DMS114 treated with DMSO at 0.1 percent for 48 hours (cell line): ENCODE results near the gene GPC3.
"Not testable (repeated sequence)": the region's sequence is repeated elsewhere in the genome, so short reads cannot be mapped to it uniquely, and the experiment has no call there.

Experiments
- DNase-seq: peaks from one replicate; lab custom pipeline; 2025; ENCODE audit not compliant: unreplicated experiment; lab: John Stamatoyannopoulos, UW

GPC3 gene

GRCh38 chrX:133789829-133790228 lies 195.6 kb downstream of the GPC3 start:
- DNase-seq = no peak

- DNase-seq = no peak
Measured at GRCh38 chrX:133786382-133786781, 199.0 kb downstream of the GPC3 start.

DNA sequence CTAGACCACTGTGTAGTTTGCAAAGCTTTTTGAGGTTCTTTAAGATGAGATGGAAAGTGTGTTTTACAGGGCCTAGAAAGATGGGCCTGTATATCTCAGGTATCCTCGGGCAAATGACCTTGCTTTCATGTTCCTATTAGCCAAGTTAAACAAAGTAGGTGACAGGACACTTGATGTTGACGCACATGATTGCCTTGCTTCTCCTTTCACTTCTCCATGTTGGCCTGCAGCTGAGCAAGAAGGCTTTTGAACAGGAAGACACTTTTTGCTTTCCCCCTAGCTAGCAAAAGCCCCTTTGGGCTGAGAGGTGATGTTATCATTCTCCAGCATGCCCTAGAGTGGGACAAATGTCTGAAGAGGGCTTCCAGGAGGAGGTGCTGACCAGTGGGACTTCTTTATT lies 202.1 kb downstream of the GPC3 start:
- no peak for DNase-seq

GRCh38 chrX:133781174-133781573 lies 204.2 kb downstream of the GPC3 start:
- no peak for DNase-seq

GRCh38 chrX:133776072-133776471 lies 209.3 kb downstream of the GPC3 start:
- DNase-seq = no peak

- DNase-seq = no peak
Measured at GRCh38 chrX:133774807-133775206, 210.6 kb downstream of the GPC3 start.

- DNase-seq = no peak
Measured at GRCh38 chrX:133771086-133771646, 214.2 kb downstream of the GPC3 start.

DNA sequence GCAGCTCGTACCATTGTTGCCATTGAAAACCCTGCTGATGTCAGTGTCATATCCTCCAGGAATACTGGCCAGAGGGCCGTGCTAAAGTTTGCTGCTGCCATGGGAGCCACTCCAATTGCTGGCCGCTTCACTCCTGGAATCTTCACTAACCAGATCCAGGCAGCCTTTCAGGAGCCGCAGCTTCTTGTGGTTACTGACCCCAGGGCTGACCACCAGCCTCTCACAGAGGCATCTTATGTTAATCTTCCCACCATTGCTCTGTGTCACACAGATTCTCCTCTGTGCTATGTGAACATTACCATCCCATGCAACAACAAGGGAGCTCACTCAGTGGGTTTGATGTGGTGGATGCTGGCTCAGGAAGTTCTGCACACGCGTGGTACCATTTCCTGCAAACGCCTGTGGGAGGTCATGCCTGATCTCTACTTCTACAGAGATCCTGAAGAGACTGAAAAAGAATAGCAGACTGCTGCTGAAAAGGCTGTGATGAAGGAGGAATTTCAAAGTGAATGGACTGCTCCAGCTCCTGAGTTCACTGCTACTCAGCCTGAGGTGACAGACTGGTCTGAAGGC lies 222.3 kb downstream of the GPC3 start:
- DNase-seq = not testable (repeated sequence)

DNA sequence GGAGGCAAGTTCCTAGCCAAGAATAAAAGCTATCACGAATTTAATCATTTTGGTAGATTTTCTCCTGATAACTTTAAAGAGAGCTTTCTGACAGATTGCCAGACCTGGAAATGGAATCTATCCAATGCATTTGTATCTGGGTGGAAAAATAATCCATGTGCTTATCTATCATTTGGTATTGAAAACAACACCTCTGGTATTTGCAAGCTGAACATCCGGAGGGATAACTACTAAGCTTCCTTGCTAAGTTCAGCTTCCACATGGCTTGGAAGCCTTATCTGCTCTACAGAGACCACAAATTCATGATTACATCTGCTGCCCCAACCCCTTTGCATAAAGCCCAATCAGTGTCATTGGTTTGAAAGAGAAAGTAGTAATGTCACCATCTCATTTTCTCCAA lies 230.7 kb downstream of the GPC3 start:
- DNase-seq = no peak

DNA sequence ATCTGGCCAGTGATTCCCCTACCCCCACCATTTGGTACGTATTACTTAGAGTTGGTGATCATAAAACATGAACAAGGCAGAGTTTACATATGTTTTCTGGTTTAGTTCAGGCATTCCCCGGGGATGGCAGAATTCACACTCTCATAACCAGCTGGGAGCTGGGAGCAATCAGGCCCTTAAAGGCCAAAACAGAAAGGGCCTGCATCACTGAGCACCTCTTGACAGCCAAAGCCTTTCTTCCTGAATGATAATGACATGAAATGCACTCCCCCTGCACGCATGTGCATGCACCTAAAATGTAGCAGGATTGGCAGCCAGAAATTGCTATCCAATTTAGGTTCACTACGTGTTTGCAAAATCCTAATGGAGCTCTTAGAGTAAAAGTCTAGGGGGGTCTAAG lies 235.4 kb downstream of the GPC3 start:
- no peak for DNase-seq

GRCh38 chrX:133749370-133749769 lies 236.0 kb downstream of the GPC3 start:
- DNase-seq = no peak

DNA sequence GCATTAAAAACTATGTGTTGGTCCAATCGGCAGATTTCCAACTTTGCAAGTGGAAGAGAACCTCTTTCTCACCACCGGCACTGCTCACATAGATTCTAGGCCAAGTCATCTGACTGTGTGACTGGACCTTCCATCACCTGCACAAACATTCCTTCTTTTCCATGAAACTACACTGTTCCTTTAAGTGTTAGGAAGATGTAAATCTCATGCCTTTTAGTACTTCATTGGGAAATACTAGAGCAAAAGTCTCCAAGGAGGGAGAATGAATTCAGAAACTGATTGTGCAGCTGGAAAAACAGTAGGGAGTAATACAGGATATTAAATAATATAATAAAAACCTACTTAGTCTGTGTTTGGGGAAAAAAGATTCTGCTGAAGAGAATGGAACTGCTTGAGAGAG lies 238.2 kb downstream of the GPC3 start:
- DNase-seq = no peak

- DNase-seq = no peak
Measured at GRCh38 chrX:133746593-133746992, 238.8 kb downstream of the GPC3 start.

DNA sequence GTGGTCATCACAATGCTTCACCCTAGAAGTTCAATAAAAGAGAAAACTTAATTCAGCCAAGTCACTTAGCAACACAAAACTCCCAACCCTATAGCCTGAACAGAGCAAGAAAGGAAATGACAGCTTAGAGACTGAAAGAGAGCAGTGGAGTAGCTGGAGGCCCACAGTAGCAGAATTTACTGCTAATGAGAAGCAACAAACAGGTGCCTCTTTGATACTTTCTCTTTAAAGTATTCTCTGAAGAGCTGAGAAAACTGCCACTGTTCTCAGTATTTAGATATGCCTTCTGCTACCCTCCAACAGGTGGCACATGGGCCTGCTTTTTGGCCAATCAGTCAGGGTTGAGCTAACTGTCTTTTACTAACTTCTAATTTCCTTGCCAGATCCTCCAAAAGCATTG lies 240.0 kb downstream of the GPC3 start:
- DNase-seq = no peak

DNA sequence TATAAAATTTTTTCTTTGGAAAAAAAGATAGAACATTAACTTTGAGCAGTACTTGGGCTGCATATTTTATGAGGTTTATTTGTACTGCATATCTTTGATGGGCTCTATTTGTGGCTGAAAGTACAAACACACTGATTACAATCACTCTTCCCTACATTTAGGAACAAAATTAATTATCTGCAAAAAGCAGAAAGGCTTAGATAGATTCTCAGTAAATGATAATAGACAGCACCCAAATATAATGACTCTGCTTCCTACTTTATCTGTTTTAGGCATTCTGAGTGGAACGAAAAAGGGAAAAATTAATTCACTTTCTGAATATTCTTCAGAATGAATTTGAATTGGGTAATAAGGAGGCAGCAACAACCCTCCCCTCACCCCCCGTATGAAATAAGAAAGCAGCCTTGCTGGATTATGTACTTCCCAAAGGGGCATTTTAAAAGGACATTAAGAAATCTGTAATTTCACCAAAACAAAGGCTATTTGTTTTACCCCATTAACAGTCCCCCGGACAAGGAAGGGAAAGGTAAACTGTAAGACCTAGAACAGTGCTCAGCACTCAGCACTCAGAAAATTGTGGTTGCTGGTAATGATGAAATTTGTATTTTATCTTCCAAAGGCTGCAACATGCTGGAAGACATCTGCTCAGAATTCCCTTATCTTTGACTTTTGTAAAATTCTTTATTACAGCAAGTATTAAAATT lies 242.6 kb downstream of the GPC3 start:
- no peak for DNase-seq

GRCh38 chrX:133741303-133741702 lies 244.1 kb downstream of the GPC3 start:
- no peak for DNase-seq

GRCh38 chrX:133726642-133727041 lies 258.8 kb downstream of the GPC3 start:
- no peak for DNase-seq

DNA sequence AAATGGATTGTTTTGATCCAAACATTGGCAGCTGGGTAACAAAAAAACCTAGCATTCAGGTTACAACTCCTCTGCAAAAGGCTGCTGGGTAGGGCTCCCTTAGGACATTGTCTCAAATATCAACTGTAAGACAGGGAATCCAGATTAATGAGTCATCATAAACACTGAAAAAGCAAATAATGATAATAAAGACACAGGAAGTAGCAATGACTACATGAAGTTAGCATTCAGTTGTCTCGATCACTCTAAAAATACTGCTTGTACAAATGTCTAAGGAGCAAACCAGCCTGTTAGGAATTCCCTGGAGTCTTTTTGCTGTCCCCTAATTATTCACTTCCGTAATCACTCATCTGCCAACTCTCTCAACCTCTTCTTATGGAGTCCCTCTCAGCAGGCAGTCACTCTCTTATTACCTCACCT lies 259.2 kb downstream of the GPC3 start:
- DNase-seq = no peak

- DNase-seq = no peak
Measured at GRCh38 chrX:133723930-133724329, 261.5 kb downstream of the GPC3 start.

DNA sequence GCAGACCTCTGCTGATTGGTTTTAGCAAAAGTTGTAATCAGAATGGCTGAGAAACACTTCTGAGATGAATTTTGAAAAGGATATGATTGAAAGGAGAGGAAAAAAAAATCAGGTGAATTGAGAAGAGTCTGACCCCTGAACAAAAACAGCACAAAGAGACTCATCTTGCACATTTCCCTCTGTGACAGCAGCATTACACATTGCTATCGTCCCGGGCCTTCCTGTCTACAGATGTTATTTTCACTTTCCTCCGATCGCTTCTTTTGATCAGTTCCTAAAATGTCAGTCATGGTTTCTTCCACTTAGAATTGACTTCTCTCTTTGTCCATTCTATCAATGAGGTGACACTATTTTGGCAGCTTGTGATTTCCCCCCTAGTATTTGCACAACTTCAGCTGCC lies 262.6 kb downstream of the GPC3 start:
- no peak for DNase-seq

DNA sequence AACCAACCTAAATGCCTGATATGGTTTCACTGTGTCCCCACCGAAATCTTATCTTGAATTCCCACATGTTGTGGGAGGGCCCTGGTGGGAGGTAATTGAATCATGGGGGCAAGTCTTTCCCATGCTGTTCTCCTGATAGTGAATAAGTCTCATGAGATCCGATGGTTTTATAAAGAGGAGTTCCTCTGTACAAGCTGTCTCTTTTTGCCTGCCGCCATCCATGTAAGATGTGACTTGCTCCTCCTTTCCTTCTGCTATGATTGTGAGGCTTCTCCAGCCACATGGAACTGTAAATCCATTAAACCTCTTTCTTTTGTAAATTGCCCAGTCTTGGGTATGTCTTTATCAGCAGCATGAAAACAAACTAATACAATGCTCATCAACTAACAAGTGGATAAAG lies 265.1 kb downstream of the GPC3 start:
- DNase-seq = not testable (repeated sequence)

GRCh38 chrX:133715715-133716114 lies 269.7 kb downstream of the GPC3 start:
- no peak for DNase-seq

- DNase-seq = no peak
Measured at GRCh38 chrX:133709501-133709900, 275.9 kb downstream of the GPC3 start.
